NB4 (cell line): ENCODE results near the gene ZNF330.
"Not testable (repeated sequence)": the region's sequence is repeated elsewhere in the genome, so short reads cannot be mapped to it uniquely, and the experiment has no call there.

Experiments used
- DNase-seq: peaks from one replicate; pipeline ENCODE4 v3.0.0; 2010; ENCODE audit warnings: low read depth
- H3K4me3 ChIP-seq: one replicate; pipeline ENCODE4 v1.5.1; 2011; ENCODE audit warnings: mild to moderate bottlenecking, low read depth, low read length, moderate library complexity
- CTCF ChIP-seq: IDR thresholded peaks from one replicate; pipeline ENCODE4 v1.5.1; 2012; ENCODE audit warnings: low read depth, low read length
- MAX ChIP-seq: IDR thresholded peaks from 2 replicates; pipeline ENCODE4 v1.6.1; 2011; ENCODE audit warnings: low read depth, low read length
- MYC ChIP-seq: IDR thresholded peaks from 2 replicates; pipeline ENCODE4 v1.6.1; 2011; ENCODE audit warnings: low read depth, low read length
- POLR2A ChIP-seq: IDR thresholded peaks from 2 replicates; pipeline ENCODE4 v1.6.1; 2011; ENCODE audit warnings: mild to moderate bottlenecking; ENCODE audit not compliant: insufficient read length; ENCODE audit errors: extremely low read depth

Gene ZNF330

GRCh38 chr4:141210168-141210567 is 10.5 kb upstream of the ZNF330 start:
- H3K4me3 ChIP-seq = no peak overlapping the region
- DNase-seq = no peak
- TF ChIP-seq CTCF (no peak), MYC (no peak), MAX (no peak), POLR2A (no peak)

GRCh38 chr4:141213550-141213991 is 7.1 kb upstream of the ZNF330 start:
- no peak overlapping the region for H3K4me3 ChIP-seq
- TF ChIP-seq POLR2A (no peak), MYC (no peak), CTCF (no peak)
- DNase-seq = no peak

GRCh38 chr4:141215030-141215429 is 5.7 kb upstream of the ZNF330 start:
- H3K4me3 ChIP-seq = no peak overlapping the region
- TF ChIP-seq CTCF = no peak
- TF ChIP-seq POLR2A = no peak
- no peak for TF ChIP-seq MAX
- TF ChIP-seq MYC = no peak
- no peak for DNase-seq

- H3K4me3 ChIP-seq = no peak overlapping the region
- no peak for DNase-seq
- TF ChIP-seq MAX = no peak
- TF ChIP-seq CTCF = no peak
- no peak for TF ChIP-seq MYC
- no peak for TF ChIP-seq POLR2A
Observed at GRCh38 chr4:141216002-141216761, 4.5 kb upstream of the ZNF330 start.

GRCh38 chr4:141220271-141220670 is 424 bp upstream of the ZNF330 start:
- H3K4me3 ChIP-seq = peak overlapping the region; percentile 94
- TF ChIP-seq POLR2A = no peak
- TF ChIP-seq MYC = no peak
- TF ChIP-seq CTCF = no peak
- TF ChIP-seq MAX = no peak
- no peak for DNase-seq

- no peak for TF ChIP-seq MAX
- no peak for TF ChIP-seq MYC
- TF ChIP-seq CTCF = no peak
- no peak for TF ChIP-seq POLR2A
- DNase-seq = no peak
- H3K4me3 ChIP-seq = no peak overlapping the region
Observed at GRCh38 chr4:141223418-141223817, 2.7 kb downstream of the ZNF330 start.

GRCh38 chr4:141227280-141227679 is 6.6 kb downstream of the ZNF330 start:
- not testable (repeated sequence) for H3K4me3 ChIP-seq, DNase-seq
